Liver (tissue), 5 donors: ENCODE data around the gene SPI1. TPM values are rescaled to one million over a fixed set of nuclear protein-coding genes. Genes with fewer than 3 reads are reported as not detected.

Source experiments
- polyA plus RNA-seq, 2 donors: library from polyadenylated mRNA; stranded (reverse) in 1 of 2; unstranded in 1 of 2; fragments of 200-250 nt in 1 of 2; fragments of >200 nt in 1 of 2; fragmentation: Nextera tagmentation in 1 of 2; extraction: Ambion mirVana in 1 of 2; gene quantifications; one replicate each; pipeline versions ENCODE4 v1.2.1 to v1.2.3, GENCODE V29; 2013 to 2015
- small RNA-seq: library from RNA; depleted of rRNA; stranded (forward); fragments of <200 nt; gene quantifications from one replicate; pipeline ENCODE3, GENCODE V24; 2014
- total RNA-seq, 2 donors: library from RNA; depleted of rRNA; stranded (reverse); fragments of >200 nt; gene quantifications; one replicate each; pipeline ENCODE4 v1.2.3, GENCODE V29; 2014
- donor health status: healthy.
- donor health status: healthy.
- donor health status: healthy.

The SPI1 gene
- total and polyA plus RNA-seq, 4 donors, result 2.3 to 14.4 (median 13.3) TPM

Small RNA genes within 50 kb of the gene (small RNA-seq; reads per million reads assigned to genes)
- gene MIR4487, result not detected

Other genes starting within 250 kb of the SPI1 start
- 100 to 1,000 TPM in 1 of 2 donors, 10 to 100 TPM in 1; 61.1 to 163 TPM for gene ARFGAP2, start 201.7 kb downstream of the SPI1 start, total RNA-seq
- 10 to 100 TPM; 37.3 to 44.9 TPM for gene ARFGAP2, start 201.7 kb downstream of the SPI1 start, polyA plus RNA-seq
- gene PACSIN3, start 192.1 kb downstream of the SPI1 start, total RNA-seq, result 10 to 100 TPM; 12.1 to 20.6 TPM
- gene PACSIN3, start 192.1 kb downstream of the SPI1 start, polyA plus RNA-seq, result 10 to 100 TPM; 18.7 to 23.3 TPM
- gene DDB2, start 163.6 kb downstream of the SPI1 start, total RNA-seq, result 1 to 10 TPM; 6.6 to 7.6 TPM
- gene DDB2, start 163.6 kb downstream of the SPI1 start, polyA plus RNA-seq, result 10 to 100 TPM in 1 of 2 donors, 1 to 10 TPM in 1; 10.0 to 11.9 TPM
- gene ACP2, start 129.7 kb downstream of the SPI1 start, total RNA-seq, result 10 to 100 TPM; 81.7 to 94.4 TPM
- 10 to 100 TPM; 40.3 to 76.9 TPM for gene ACP2, start 129.7 kb downstream of the SPI1 start, polyA plus RNA-seq
- 10 to 100 TPM; 52.8 to 55.2 TPM for gene NR1H3, start 120.6 kb downstream of the SPI1 start, total RNA-seq
- 10 to 100 TPM; 56.0 to 57.3 TPM for gene NR1H3, start 120.6 kb downstream of the SPI1 start, polyA plus RNA-seq
- 10 to 100 TPM in 1 of 2 donors, 1 to 10 TPM in 1; 9.9 to 20.5 TPM for gene MADD, start 108.4 kb downstream of the SPI1 start, total RNA-seq
- gene MADD, start 108.4 kb downstream of the SPI1 start, polyA plus RNA-seq, result 10 to 100 TPM in 1 of 2 donors, 1 to 10 TPM in 1; 9.9 to 12.2 TPM
- gene MYBPC3, start 25.8 kb downstream of the SPI1 start, total RNA-seq, result under 1 TPM in 1 of 2 donors, not detected in 1; 0.25 TPM
- gene MYBPC3, start 25.8 kb downstream of the SPI1 start, polyA plus RNA-seq, result under 1 TPM in 1 of 2 donors, not detected in 1; 0.01 TPM
- 10 to 100 TPM in 1 of 2 donors, 1 to 10 TPM in 1; 8.2 to 13.0 TPM for gene SLC39A13, start 30.0 kb upstream of the SPI1 start, total RNA-seq
- gene SLC39A13, start 30.0 kb upstream of the SPI1 start, polyA plus RNA-seq, result 10 to 100 TPM in 1 of 2 donors, 1 to 10 TPM in 1; 8.4 to 17.5 TPM
- gene PSMC3, start 47.9 kb upstream of the SPI1 start, total RNA-seq, result 10 to 100 TPM; 58.0 to 96.6 TPM
- 100 to 1,000 TPM; 110 TPM for gene PSMC3, start 47.9 kb upstream of the SPI1 start, polyA plus RNA-seq
- gene RAPSN, start 70.6 kb upstream of the SPI1 start, total RNA-seq, result under 1 TPM in 1 of 2 donors, not detected in 1; 0.59 TPM
- under 1 TPM; 0.12 to 0.28 TPM for gene RAPSN, start 70.6 kb upstream of the SPI1 start, polyA plus RNA-seq
- 100 to 1,000 TPM in 1 of 2 donors, 10 to 100 TPM in 1; 66.7 to 139 TPM for gene CELF1, start 174.6 kb upstream of the SPI1 start, total RNA-seq
- gene CELF1, start 174.6 kb upstream of the SPI1 start, polyA plus RNA-seq, result 10 to 100 TPM; 23.5 to 53.8 TPM
- gene PTPMT1, start 187.1 kb upstream of the SPI1 start, total RNA-seq, result 10 to 100 TPM; 28.7 to 40.4 TPM
- 10 to 100 TPM; 32.9 to 34.1 TPM for gene PTPMT1, start 187.1 kb upstream of the SPI1 start, polyA plus RNA-seq
- 10 to 100 TPM in 1 of 2 donors, 1 to 10 TPM in 1; 9.1 to 12.0 TPM for gene KBTBD4, start 200.4 kb upstream of the SPI1 start, total RNA-seq
- gene KBTBD4, start 200.4 kb upstream of the SPI1 start, polyA plus RNA-seq, result 1 to 10 TPM; 5.6 to 8.2 TPM
- 10 to 100 TPM; 43.8 to 55.0 TPM for gene NDUFS3, start 200.5 kb upstream of the SPI1 start, total RNA-seq
- 100 to 1,000 TPM in 1 of 2 donors, 10 to 100 TPM in 1; 80.6 to 101 TPM for gene NDUFS3, start 200.5 kb upstream of the SPI1 start, polyA plus RNA-seq
- not detected for gene FAM180B, start 208.1 kb upstream of the SPI1 start, total RNA-seq
- gene FAM180B, start 208.1 kb upstream of the SPI1 start, polyA plus RNA-seq, result not detected
- 1 to 10 TPM in 1 of 2 donors, under 1 TPM in 1; 0.42 to 1.8 TPM for gene C1QTNF4, start 215.9 kb upstream of the SPI1 start, total RNA-seq
- gene C1QTNF4, start 215.9 kb upstream of the SPI1 start, polyA plus RNA-seq, result under 1 TPM; 0.08 to 0.22 TPM